Esophagus squamous epithelium (tissue), 5 donors: Measurements from ENCODE around the gene FAM83E. TPM values are rescaled to one million over a fixed set of nuclear protein-coding genes. Genes with fewer than 3 reads are reported as not detected.

ENCODE experiments used
- DNase-seq: peaks from one replicate; lab custom pipeline; 2025; lab: John Stamatoyannopoulos, UW
- H3K27ac ChIP-seq, 4 donors: fragments of 200-600 bp; sonication (generic); one replicate each; pipeline ENCODE4 v1.5.1; 2016 to 2019; ENCODE audit warnings: mild to moderate bottlenecking in 1 of 4
- H3K27me3 ChIP-seq, 4 donors: fragments of 200-600 bp; sonication (generic); 1 replicate in 3 of 4; 2 replicates in 1 of 4; pipeline versions ENCODE4 v1.5.1 to v1.6.0; 2017 to 2021; ENCODE audit warnings: antibody characterized with exemption in 1 of 4
- H3K36me3 ChIP-seq, 3 donors: fragments of 200-600 bp; sonication (generic); one replicate each; pipeline ENCODE4 v1.5.1; 2016 to 2019
- H3K4me1 ChIP-seq, 3 donors: fragments of 200-600 bp; sonication (generic); one replicate each; pipeline ENCODE4 v1.5.1; 2017 to 2019
- H3K4me3 ChIP-seq, 4 donors: fragments of 200-600 bp; sonication (generic); 1 replicate in 3 of 4; 2 replicates in 1 of 4; pipeline ENCODE4 v1.5.1; 2016 to 2019; ENCODE audit warnings: mild to moderate bottlenecking in 2 of 4, moderate library complexity in 1 of 4
- H3K9me3 ChIP-seq, 3 donors: fragments of 200-600 bp; sonication (generic); one replicate each; pipeline ENCODE4 v1.5.1; 2016 to 2019
- CTCF ChIP-seq, 6 experiments: fragments of 450-650 bp in 4 of 6; fragments of 200-600 bp in 2 of 6; sonication (generic) in 2 of 6; IDR thresholded peaks; one replicate each; pipeline ENCODE4 v1.5.1; 2016 to 2019; ENCODE audit warnings: antibody characterized with exemption in 6 of 6, mild to moderate bottlenecking in 4 of 6, moderate library complexity in 4 of 6
- POLR2A ChIP-seq, 4 donors: fragments of 450-650 bp; IDR thresholded peaks; one replicate each; pipeline ENCODE4 v1.6.1; 2017; ENCODE audit warnings: antibody characterized with exemption in 4 of 4, mild to moderate bottlenecking in 4 of 4, moderate library complexity in 3 of 4
- WGBS, 2 donors: methylation state at CpG; one replicate each; pipeline ENCODE4 v1.1.5; 2018; 5-methylcytosine and 5-hydroxymethylcytosine counted together
- intact Hi-C: fragments of 100-400 bp; cut with DNase I; formaldehyde crosslinking; loops from one replicate; pipeline ENCODE4 v1.15.0; 2022
- total RNA-seq, 4 donors: library from RNA; depleted of rRNA; stranded (reverse); fragments of >200 nt; gene quantifications; one replicate each; pipeline ENCODE4 v1.1.0, GENCODE V29; 2016
- donor health status: DM: yes; HTN: yes; CAD: no.

The FAM83E gene
- total RNA-seq, 4 donors from 2014 or later = 3.1 to 12.3 (median 8.6) TPM

DNA sequence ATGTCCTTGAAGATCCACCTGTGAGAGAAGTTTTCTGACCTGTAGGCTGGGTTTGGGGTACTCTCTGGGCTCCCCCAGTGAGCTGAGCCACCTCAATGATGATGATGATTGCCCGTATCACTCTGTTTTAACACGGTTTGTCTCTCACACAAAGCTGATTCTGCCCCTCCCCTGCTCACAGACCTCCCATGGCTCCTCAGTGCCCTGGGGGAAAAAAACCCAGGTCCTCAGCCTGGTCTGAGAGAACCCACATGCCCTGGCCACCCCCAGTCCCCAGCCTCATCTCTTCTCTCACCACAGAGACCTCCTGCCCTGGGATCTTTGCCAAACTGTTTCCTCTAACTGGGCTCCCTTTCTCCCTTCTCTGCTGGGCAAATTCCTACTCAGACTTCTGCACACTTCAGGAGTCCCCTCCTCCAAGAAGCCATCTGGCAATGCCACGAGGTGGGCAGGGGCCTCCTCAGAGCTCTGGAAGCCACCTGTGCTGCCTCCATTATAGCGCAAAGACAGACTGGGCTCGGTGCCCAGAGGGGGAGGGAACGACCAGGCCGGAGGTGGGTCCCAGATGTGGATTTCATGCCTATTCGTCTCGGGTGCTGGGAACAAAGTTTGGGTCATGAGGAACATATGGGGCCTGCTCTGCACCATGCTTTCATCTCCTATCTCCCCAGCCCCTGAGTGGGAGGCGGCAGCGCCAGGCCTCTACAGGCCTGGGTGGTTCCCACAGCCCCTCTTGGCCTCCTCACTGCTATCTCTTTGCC, 39.6 kb upstream of the FAM83E start:
- intact Hi-C loops = loop anchor here (10.0 kb wide), 1 partner anchor 120 kb away; no protein-coding TSS in a partner anchor
- DNase-seq = no peak
- Histone ChIP-seq H3K9me3 (no peaks in the 10 kb centered on the region), H3K27me3 (no peaks in the 10 kb centered on the region), H3K36me3 (no peaks in the 10 kb centered on the region), H3K4me1 (peaks cover 0 to 5% (median 3%) of the 10 kb centered on the region in 3 donors), H3K27ac (no peak overlapping the region), H3K4me3 (no peak overlapping the region)
- WGBS, 2 donors = 72 to 83% methylated on average over 3 to 4 of the region's 11 CpGs
- TF ChIP-seq POLR2A (IDR thresholded peaks at IDR 0.05) (no peak), CTCF (IDR thresholded peaks at IDR 0.05) (no peak)

GRCh38 chr19:48651683-48652048, 36.8 kb upstream of the FAM83E start:
- 79 to 86% methylated on average over 2 to 3 of the region's 5 CpGs for whole genome bisulfite sequencing, 2 donors
- H3K27ac ChIP-seq = no peak overlapping the region
- H3K9me3 ChIP-seq = no peaks in the 10 kb centered on the region
- H3K4me1 ChIP-seq = peaks cover 0 to 18% (median 9%) of the 10 kb centered on the region in 3 donors
- TF ChIP-seq CTCF (IDR thresholded peaks at IDR 0.05) (no peak), POLR2A (IDR thresholded peaks at IDR 0.05) (no peak)
- H3K36me3 ChIP-seq = no peaks in the 10 kb centered on the region
- DNase-seq = no peak
- intact Hi-C loops = loop anchor here (10.0 kb wide), 1 partner anchor 123 kb away; no protein-coding TSS in a partner anchor
- H3K4me3 ChIP-seq = no peak overlapping the region
- no peaks in the 10 kb centered on the region for H3K27me3 ChIP-seq

- intact Hi-C loops = loop anchor here (10.0 kb wide), 1 partner anchor 124 kb away; no protein-coding TSS in a partner anchor
- DNase-seq = no peak
- Histone ChIP-seq H3K27me3 (no peaks in the 10 kb centered on the region), H3K9me3 (no peaks in the 10 kb centered on the region), H3K36me3 (no peaks in the 10 kb centered on the region), H3K4me3 (no peak overlapping the region), H3K27ac (no peak overlapping the region), H3K4me1 (peaks cover 0 to 23% (median 9%) of the 10 kb centered on the region in 3 donors)
- 85 to 91% methylated on average over 9 to 10 of the region's 12 CpGs for WGBS, 2 donors
- no peak for TF ChIP-seq CTCF (IDR thresholded peaks at IDR 0.05)
- TF ChIP-seq POLR2A (IDR thresholded peaks at IDR 0.05) = no peak
Observed at GRCh38 chr19:48650974-48651682, 36.3 kb upstream of the FAM83E start.

DNA sequence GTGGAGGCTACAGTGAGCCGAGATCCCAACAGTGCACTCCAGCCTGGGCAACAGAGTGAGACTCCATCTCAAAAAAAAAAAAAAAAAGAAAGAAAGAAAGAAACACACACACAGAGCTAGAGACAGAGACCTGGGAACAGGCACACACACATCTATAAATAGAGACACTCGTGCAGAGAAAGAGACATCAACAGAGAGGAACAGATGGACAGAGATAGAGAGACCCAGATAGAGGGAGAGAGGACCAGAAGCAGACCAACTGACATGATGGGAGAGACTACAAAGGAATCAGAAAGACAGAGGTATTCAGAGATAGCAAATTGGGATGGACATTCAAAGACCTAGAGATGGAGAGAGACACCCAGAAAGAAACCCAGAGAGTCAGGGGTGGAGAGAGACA, 33.3 kb upstream of the FAM83E start:
- intact Hi-C loops = no loop called here
- Histone ChIP-seq H3K4me1 (peaks cover 7 to 45% (median 18%) of the 10 kb centered on the region in 3 donors), H3K27me3 (no peaks in the 10 kb centered on the region), H3K27ac (no peak overlapping the region), H3K36me3 (no peaks in the 10 kb centered on the region), H3K4me3 (no peak overlapping the region), H3K9me3 (no peaks in the 10 kb centered on the region)
- TF ChIP-seq POLR2A (IDR thresholded peaks at IDR 0.05) (no peak), CTCF (IDR thresholded peaks at IDR 0.05) (no peak)
- 73 to 81% methylated on average over 2 of the region's 2 CpGs for WGBS, 2 donors
- no peak for DNase-seq

GRCh38 chr19:48646722-48647216, 31.9 kb upstream of the FAM83E start:
- no peak for DNase-seq
- peak overlapping the region; percentile 85 to 94 (median 91) for H3K27ac ChIP-seq
- no peaks in the 10 kb centered on the region for H3K36me3 ChIP-seq
- H3K9me3 ChIP-seq = no peaks in the 10 kb centered on the region
- TF ChIP-seq POLR2A (IDR thresholded peaks at IDR 0.05) = no peak
- no peak for TF ChIP-seq CTCF (IDR thresholded peaks at IDR 0.05)
- peaks cover 7 to 45% (median 18%) of the 10 kb centered on the region in 3 donors for H3K4me1 ChIP-seq
- intact Hi-C loops = no loop called here
- H3K27me3 ChIP-seq = no peaks in the 10 kb centered on the region
- 9 to 12% methylated on average over 7 to 9 of the region's 10 CpGs for WGBS, 2 donors
- peak overlapping the region; percentile 34 to 80 (median 60) for H3K4me3 ChIP-seq
